GM19324 (cell line): ENCODE results near the gene PRKRIP1.
"Not testable (repeated sequence)": the region's sequence is repeated elsewhere in the genome, so short reads cannot be mapped to it uniquely, and the experiment has no call there.

Source experiments
- ATAC-seq: cut with Tn5 transposase; IDR thresholded peaks from one replicate; pipeline ENCODE4 v1.9.1; 2021; ENCODE audit warnings: mild to moderate bottlenecking, moderate library complexity; ENCODE audit not compliant: unreplicated experiment, low FRiP score

The PRKRIP1 gene

GRCh38 chr7:102454932-102455331 lies 58.8 kb downstream of the PRKRIP1 start:
- ATAC-seq = not testable (repeated sequence)

- no peak for ATAC-seq
These were observed 59.4 kb downstream of the PRKRIP1 start for GRCh38 chr7:102455596-102455995.

- ATAC-seq = no peak
These were observed 60.2 kb downstream of the PRKRIP1 start for GRCh38 chr7:102456327-102456726.

GRCh38 chr7:102457352-102457924 lies 61.3 kb downstream of the PRKRIP1 start:
- no peak for ATAC-seq

GRCh38 chr7:102459221-102459844 lies 63.2 kb downstream of the PRKRIP1 start:
- ATAC-seq = no peak

GRCh38 chr7:102460467-102460866 lies 64.3 kb downstream of the PRKRIP1 start:
- no peak for ATAC-seq

GRCh38 chr7:102463841-102464576 lies 67.8 kb downstream of the PRKRIP1 start:
- no peak for ATAC-seq

GRCh38 chr7:102464577-102465280 lies 68.6 kb downstream of the PRKRIP1 start, which contains the start of the genes ALKBH4 and LRWD1:
TSS of gene ALKBH4 (minus strand) at chr7:102464863. CDS start at chr7:102464836, 27 bp downstream.
TSS of gene LRWD1 (plus strand) at chr7:102464984. CDS start at chr7:102465081, 97 bp downstream.
- ATAC-seq = peak; percentile 92

- no peak for ATAC-seq
These were observed 69.9 kb downstream of the PRKRIP1 start for GRCh38 chr7:102466097-102466496.

- ATAC-seq = no peak
These were observed 71.7 kb downstream of the PRKRIP1 start for GRCh38 chr7:102467581-102468477.

GRCh38 chr7:102468478-102469350 lies 72.6 kb downstream of the PRKRIP1 start:
- no peak for ATAC-seq

- no peak for ATAC-seq
These were observed 73.3 kb downstream of the PRKRIP1 start for GRCh38 chr7:102469351-102469971.

GRCh38 chr7:102469972-102470825 lies 74.0 kb downstream of the PRKRIP1 start:
- ATAC-seq = no peak

GRCh38 chr7:102471791-102472125 lies 75.6 kb downstream of the PRKRIP1 start:
- no peak for ATAC-seq

- no peak for ATAC-seq
These were observed 76.2 kb downstream of the PRKRIP1 start for GRCh38 chr7:102472126-102473041.

- ATAC-seq = no peak
These were observed 77.3 kb downstream of the PRKRIP1 start for GRCh38 chr7:102473271-102473991.
